ENCODE results near the gene SAMD1. TPM values are rescaled to one million over a fixed set of nuclear protein-coding genes. Genes with fewer than 3 reads are reported as not detected.

The SAMD1 gene
- total and polyA plus RNA-seq, 9 of the 15 experiments (the other 6 are each of a cell fraction or from before 2014, with no cell fraction given), result 2.9 to 96.0 (median 43.5) TPM

GRCh38 chr19:14136509-14137281 is 46.1 kb upstream of the SAMD1 start, which contains the start of gene ASF1B (continued):
- TF ChIP-seq CHD7 (IDR thresholded peaks at IDR 0.05; ENCODE audit: low read depth, low read length) (no peak), TAF15 (IDR thresholded peaks at IDR 0.05; ENCODE audit: low read depth, low read length) (no peak), ZNF121 (CRISPR knock-in tag; conservative IDR thresholded peaks at IDR 0.05) (no peak), EP400 (IDR thresholded peaks at IDR 0.05) (no peak), JUN (IDR thresholded peaks at IDR 0.05; ENCODE audit: borderline replicate concordance, low read depth, low read length) (no peak), JUN (CRISPR knock-in tag; IDR thresholded peaks at IDR 0.05; ENCODE audit: borderline replicate concordance) (no peak; the same call in 1 of the 2 replicates), EZH2 (IDR thresholded peaks at IDR 0.05; ENCODE audit: borderline replicate concordance, low read depth, low read length) (no peak)
